Right ventricle myocardium superior (tissue), 1 donor: Measurements from ENCODE around the gene PDPN. TPM values are rescaled to one million over a fixed set of nuclear protein-coding genes. Genes with fewer than 3 reads are reported as not detected.
"Not testable (repeated sequence)": the region's sequence is repeated elsewhere in the genome, so short reads cannot be mapped to it uniquely, and the experiment has no call there.

Experiments used
- ATAC-seq: fragments of 200-7000 bp; cut with Tn5 transposase; one replicate; pipeline ENCODE4 v1.9.1; 2020; ENCODE audit warnings: mild to moderate bottlenecking; ENCODE audit not compliant: poor library complexity
- DNase-seq: peaks from one replicate; pipeline ENCODE4 v3.0.0-alpha.2; 2020
- intact Hi-C: fragments of 100-400 bp; cut with DNase I; formaldehyde crosslinking; loops from one replicate; pipeline ENCODE4 v1.11.2; 2022
- long read RNA-seq: library from polyadenylated mRNA; unstranded; transcript quantifications from one replicate; pipeline ENCODE4 v2.0.0, GENCODE V29; 2021
- total RNA-seq: library from RNA; stranded (reverse); fragmentation: NEBNext Ultra II Directional; extraction: Animal tissue kit (Norgen Biotek cat#: 25700); gene quantifications from one replicate; pipeline ENCODE4 v1.2.1, GENCODE V29; 2021
- donor health status: DM: no; HTN: yes; CAD: no; lungs with severe emphysema.

PDPN gene, protein sequence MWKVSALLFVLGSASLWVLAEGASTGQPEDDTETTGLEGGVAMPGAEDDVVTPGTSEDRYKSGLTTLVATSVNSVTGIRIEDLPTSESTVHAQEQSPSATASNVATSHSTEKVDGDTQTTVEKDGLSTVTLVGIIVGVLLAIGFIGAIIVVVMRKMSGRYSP
- total RNA-seq = 20.3 TPM
- long read RNA-seq, transcript PDPN-202 (6 exons, 2,801 nt) = major isoform, 15 of 23 reads
- long read RNA-seq, transcript PDPN-201 (6 exons, 3,104 nt) = minor isoform, 7 of 23 reads
- long read RNA-seq, partial matches to known transcripts = 0 of 23 reads
- long read RNA-seq, other reads (novel, unspliced or antisense) = 1 of 23 reads

- DNase-seq (peak; percentile 69), ATAC-seq (peak; percentile 73)
- intact Hi-C loops = no loop called here
Observed at GRCh38 chr1:13583595-13583965, at the start of gene PDPN. Gene PDPN, plus strand, starts transcription at chr1:13583832. Its CDS starts 202 bp downstream, at chr1:13584034.

GRCh38 chr1:13535227-13535626, 48.4 kb upstream of the PDPN start:
- intact Hi-C loops = no loop called here
- peak; percentile 91 for ATAC-seq
- DNase-seq = peak; percentile 69

DNA sequence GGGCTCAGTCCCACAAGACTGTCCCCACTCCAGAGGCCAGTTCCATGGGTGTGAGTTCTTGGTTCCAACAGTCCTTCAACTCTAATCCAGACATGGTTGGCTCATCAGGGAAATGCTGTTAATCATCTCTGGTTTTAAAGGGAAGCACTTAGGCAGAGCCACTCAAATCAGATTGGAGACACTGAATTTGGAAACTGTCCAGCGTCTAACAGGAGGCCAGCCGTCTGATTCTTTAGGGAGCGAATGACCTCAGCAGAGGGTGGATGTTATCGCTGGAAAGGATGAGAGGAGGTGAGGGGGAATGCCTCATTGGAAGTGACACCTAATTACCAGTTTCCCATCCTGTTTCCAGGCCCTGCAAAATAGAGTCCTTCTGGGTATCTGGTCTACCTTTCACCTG, 47.1 kb upstream of the PDPN start:
- intact Hi-C loops = no loop called here
- DNase-seq = no peak
- no peak for ATAC-seq

- intact Hi-C loops = no loop called here
- no peak for ATAC-seq
- DNase-seq = no peak
Observed at GRCh38 chr1:13538832-13539231, 44.8 kb upstream of the PDPN start.

DNA sequence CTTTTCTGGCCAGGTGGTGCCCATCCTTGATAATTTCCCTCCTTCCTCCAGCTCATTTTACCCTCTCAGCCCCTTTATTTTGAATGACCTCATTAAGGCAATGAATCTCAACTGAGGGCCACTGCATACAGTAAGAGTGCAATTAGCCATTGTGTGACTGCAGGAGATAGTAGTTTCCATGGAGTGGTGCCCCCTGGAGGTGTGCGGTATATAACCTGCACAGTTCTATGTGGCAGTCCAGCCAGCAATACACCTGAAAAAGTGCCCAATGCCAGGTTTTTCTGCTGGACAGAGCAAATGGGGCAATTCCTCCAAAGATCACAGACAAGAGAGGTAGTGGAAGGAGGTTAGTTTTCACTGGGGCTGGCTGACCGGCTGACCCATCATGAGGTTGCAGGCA, 43.9 kb upstream of the PDPN start:
- intact Hi-C loops = no loop called here

DNA sequence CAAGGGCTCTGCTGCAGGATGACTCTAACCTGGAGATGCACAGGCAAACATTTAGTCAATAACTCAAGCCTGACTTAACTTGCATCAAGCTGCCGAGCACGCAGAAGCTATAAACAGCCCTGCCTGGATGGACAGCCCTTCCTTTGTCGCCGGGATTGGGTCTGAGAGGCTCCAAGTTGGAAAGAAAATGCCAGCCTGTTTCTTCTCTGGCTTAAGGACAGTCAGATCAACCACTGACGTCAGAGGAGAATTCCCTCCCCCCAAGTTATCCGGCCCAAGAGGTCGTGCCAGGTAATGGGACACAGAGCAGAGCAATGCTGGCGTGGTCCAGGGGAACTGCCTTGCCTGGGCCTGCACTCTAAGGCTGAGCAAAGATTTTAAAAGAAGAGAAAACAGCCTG, 42.8 kb upstream of the PDPN start:
- DNase-seq (peak; percentile 69), ATAC-seq (peak; percentile 81)
- intact Hi-C loops = no loop called here

More for the DNA sequence above, 43.9 kb upstream of the PDPN start:
- ATAC-seq = no peak
- no peak for DNase-seq

- ATAC-seq (no peak), DNase-seq (no peak)
- intact Hi-C loops = no loop called here
Observed at GRCh38 chr1:13541435-13542215, 42.0 kb upstream of the PDPN start.

GRCh38 chr1:13543451-13544220, 40.0 kb upstream of the PDPN start:
- ATAC-seq = peak; percentile 77
- intact Hi-C loops = no loop called here
- peak; percentile 77 for DNase-seq

DNA sequence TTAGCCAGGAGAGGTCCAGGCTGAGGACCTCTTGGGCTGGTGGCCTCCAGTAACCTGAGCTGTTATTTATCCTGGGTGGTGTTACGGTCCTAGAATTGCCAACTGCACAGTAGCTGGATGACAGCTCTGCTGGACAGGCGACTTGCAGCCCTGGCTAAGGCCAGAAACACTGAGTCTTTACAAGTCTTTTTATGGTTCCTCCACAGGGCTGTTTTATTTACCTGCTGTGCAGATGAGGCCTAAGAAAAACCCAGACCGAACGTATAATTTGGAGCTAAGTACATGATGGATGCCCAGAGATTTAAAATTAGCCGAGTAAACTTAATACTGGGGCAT, 39.4 kb upstream of the PDPN start:
- ATAC-seq = no peak
- no peak for DNase-seq
- intact Hi-C loops = no loop called here

DNA sequence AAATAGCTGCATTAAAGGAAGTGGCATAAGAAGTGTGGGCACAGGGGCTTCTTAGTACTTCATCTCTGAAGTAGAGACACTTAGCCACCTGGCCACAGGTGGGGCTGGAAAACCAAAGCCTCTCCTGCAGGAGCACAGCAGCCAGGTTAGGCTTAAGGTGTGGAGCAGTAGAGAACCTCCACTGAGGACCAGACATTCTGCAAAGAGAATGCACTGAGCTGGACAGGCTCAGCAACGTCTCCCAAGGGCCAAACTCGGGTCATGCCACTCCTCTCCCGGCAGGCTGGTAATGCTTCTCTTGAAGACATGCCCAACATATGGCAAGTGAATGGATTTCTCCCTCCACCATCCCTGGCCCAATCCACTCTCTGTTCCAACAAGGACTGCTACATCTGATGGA, 36.8 kb upstream of the PDPN start:
- no peak for ATAC-seq
- intact Hi-C loops = no loop called here

GRCh38 chr1:13548281-13548680, 35.4 kb upstream of the PDPN start:
- ATAC-seq (no peak), DNase-seq (no peak)
- intact Hi-C loops = no loop called here

More for the DNA sequence above, 36.8 kb upstream of the PDPN start:
- DNase-seq = no peak

GRCh38 chr1:13549021-13549420, 34.6 kb upstream of the PDPN start:
- intact Hi-C loops = no loop called here
- no peak for ATAC-seq
- no peak for DNase-seq

DNA sequence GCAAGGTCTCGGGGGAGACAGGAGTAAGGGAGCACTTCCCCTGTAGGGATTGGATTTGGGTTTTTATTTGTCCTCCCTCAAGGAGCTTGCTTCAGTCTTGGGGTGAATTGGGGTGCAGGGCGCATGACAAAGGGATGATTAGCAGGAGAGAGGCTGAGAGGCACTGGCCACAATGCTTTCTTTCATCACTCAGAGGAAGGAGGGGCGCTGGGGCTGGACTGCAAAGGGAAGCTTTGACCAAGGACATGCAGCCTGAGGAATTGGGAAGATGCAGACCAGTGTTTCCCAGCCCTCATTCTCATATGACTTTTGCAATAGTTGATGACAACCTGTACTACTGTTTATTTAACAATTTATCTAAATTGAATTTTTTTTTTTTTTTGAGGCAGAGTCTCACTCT, 34.1 kb upstream of the PDPN start:
- intact Hi-C loops = no loop called here
- no peak for ATAC-seq

GRCh38 chr1:13550663-13551062, 33.0 kb upstream of the PDPN start:
- DNase-seq = no peak
- ATAC-seq = no peak
- intact Hi-C loops = no loop called here

More for the DNA sequence above, 34.1 kb upstream of the PDPN start:
- DNase-seq = no peak

GRCh38 chr1:13554798-13555197, 28.8 kb upstream of the PDPN start:
- DNase-seq (no peak), ATAC-seq (no peak)
- intact Hi-C loops = no loop called here

- no peak for ATAC-seq
- intact Hi-C loops = no loop called here
Observed at GRCh38 chr1:13556224-13556764, 27.3 kb upstream of the PDPN start.

GRCh38 chr1:13560541-13560940, 23.1 kb upstream of the PDPN start:
- DNase-seq (no peak), ATAC-seq (no peak)
- intact Hi-C loops = no loop called here

More at GRCh38 chr1:13556224-13556764, 27.3 kb upstream of the PDPN start:
- DNase-seq = no peak

- intact Hi-C loops, ATAC-seq, DNase-seq: not testable (repeated sequence)
Observed at GRCh38 chr1:13562981-13563380, 20.7 kb upstream of the PDPN start.

GRCh38 chr1:13564073-13564472, 19.6 kb upstream of the PDPN start:
- ATAC-seq = no peak
- no peak for DNase-seq
- intact Hi-C loops = no loop called here
